GM18519 (cell line): Measurements from ENCODE around the gene RNF208.

Experiments used
- ATAC-seq: cut with Tn5 transposase; IDR thresholded peaks from one replicate; pipeline ENCODE4 v1.9.1; 2021; ENCODE audit warnings: mild to moderate bottlenecking, moderate library complexity; ENCODE audit not compliant: unreplicated experiment, low FRiP score

Gene RNF208

GRCh38 chr9:137228506-137228967, 6.5 kb upstream of the RNF208 start:
- no peak for ATAC-seq

- ATAC-seq: no peak
Measured at GRCh38 chr9:137227853-137228505, 5.9 kb upstream of the RNF208 start.

GRCh38 chr9:137227054-137227852, 5.2 kb upstream of the RNF208 start, which contains the start of gene RNF224:
Gene RNF224 (plus strand): TSS chr9:137227502. CDS start chr9:137228336, 834 bp downstream.
- no peak for ATAC-seq

GRCh38 chr9:137226338-137227053, 4.5 kb upstream of the RNF208 start:
- ATAC-seq: no peak

- ATAC-seq: no peak
Measured at GRCh38 chr9:137225699-137226331, 3.8 kb upstream of the RNF208 start.

GRCh38 chr9:137224830-137225694, 3.0 kb upstream of the RNF208 start, which contains the start of gene CYSRT1:
Gene CYSRT1 (plus strand): TSS chr9:137225174. CDS start chr9:137225622, 448 bp downstream.
- no peak for ATAC-seq

- ATAC-seq: peak; percentile 45
Measured at GRCh38 chr9:137223078-137223970, 1.3 kb upstream of the RNF208 start.

- ATAC-seq: no peak
Measured at GRCh38 chr9:137221506-137222111, 431 bp downstream of the RNF208 start.

- no peak for ATAC-seq
Measured at GRCh38 chr9:137221095-137221505, 940 bp downstream of the RNF208 start.

GRCh38 chr9:137220317-137221094, 1.5 kb downstream of the RNF208 start:
- ATAC-seq: no peak

- ATAC-seq: no peak
Measured at GRCh38 chr9:137219757-137220316, 2.2 kb downstream of the RNF208 start.

GRCh38 chr9:137218754-137219271, 3.2 kb downstream of the RNF208 start:
- ATAC-seq: no peak

- no peak for ATAC-seq
Measured at GRCh38 chr9:137218212-137218753, 3.8 kb downstream of the RNF208 start.

- ATAC-seq: no peak
Measured at GRCh38 chr9:137217276-137218211, 4.5 kb downstream of the RNF208 start.

- ATAC-seq: no peak
Measured at GRCh38 chr9:137216188-137216965, 5.7 kb downstream of the RNF208 start.
